ENCODE data around the gene TMEM80.

TMEM80 gene

DNA sequence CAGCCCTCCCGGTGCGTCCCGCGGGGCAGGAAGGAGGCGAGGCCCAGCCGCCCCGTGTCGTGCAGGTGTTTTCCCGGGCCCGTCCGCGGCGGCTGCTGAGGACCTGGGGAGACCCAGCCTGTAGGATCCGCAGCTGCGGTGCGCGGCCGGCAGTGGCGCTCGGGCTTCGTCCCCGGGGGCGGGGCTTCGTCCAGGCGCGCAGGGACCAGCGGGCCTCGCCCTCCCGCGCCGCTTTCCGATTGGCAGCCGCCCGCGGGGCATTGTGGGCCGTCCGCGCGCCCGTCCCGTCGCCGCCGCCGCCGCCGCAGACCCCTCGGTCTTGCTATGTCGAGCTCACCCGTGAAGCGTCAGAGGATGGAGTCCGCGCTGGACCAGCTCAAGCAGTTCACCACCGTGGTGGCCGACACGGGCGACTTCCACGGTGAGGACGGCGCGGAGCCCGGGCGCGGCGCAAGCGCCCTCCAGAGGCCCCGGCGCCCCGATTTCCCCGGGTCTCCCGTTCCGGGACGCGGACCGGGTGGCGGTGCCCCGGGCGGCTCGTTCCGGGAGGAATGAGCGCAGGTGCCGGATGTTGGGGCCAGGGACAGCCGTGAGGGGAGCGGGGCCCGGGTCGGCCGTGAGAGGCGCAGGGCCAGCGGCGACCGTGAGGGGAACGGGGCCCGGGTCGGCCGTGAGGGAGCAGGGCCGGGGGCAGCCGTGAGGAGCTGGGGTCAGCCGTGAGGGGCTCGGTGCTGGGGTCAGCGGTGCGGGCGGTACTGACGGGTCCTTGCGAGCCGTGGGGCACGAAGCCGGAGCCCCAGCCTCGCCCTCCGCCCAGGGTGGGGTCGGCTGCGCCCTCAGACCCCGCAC lies 51.8 kb downstream of the TMEM80 start, which contains the start of gene TALDO1:
Gene TALDO1, plus strand, starts transcription at position 307 of the 849 bp plus-strand sequence. Its CDS starts 18 bp downstream, at position 325.
- Histone ChIP-seq H3K27ac (ENCODE audit: low read length, poor library complexity, severe bottlenecking) (peak within 1 kb of the TSS; percentile 88), H3K4me2 (ENCODE audit: low read length, poor library complexity, severe bottlenecking) (peak within 1 kb of the TSS; percentile 99), H4K91ac (ENCODE audit: low read length) (peak within 1 kb of the TSS; percentile 90), H4K8ac (ENCODE audit: low read length) (peak within 1 kb of the TSS; percentile 92), H2AFZ (ENCODE audit: low read depth, low read length) (peak within 1 kb of the TSS; percentile 98), H3K9me3 (ENCODE audit: control insufficient read depth, low read length) (no peaks in the 10 kb centered on the region), H2BK5ac (ENCODE audit: low read depth, low read length, poor library complexity, severe bottlenecking) (peak within 1 kb of the TSS; percentile 61), H3K27me3 (ENCODE audit: control insufficient read depth in 1 of 2, insufficient read depth in 1 of 2, low read length in 2 of 2) (no peaks in the 10 kb centered on the region), H2AK5ac (ENCODE audit: low read length, severe bottlenecking) (no peak within 1 kb of the TSS), H3K9ac (ENCODE audit: low read length) (peak within 1 kb of the TSS; percentile 87), H2BK15ac (ENCODE audit: low read depth, poor library complexity, severe bottlenecking) (peak within 1 kb of the TSS; percentile 26), H3K36me3 (ENCODE audit: control insufficient read depth in 1 of 2, insufficient read depth in 2 of 2, low read depth in 1 of 2, low read length in 2 of 2) (peaks cover 2 to 3% of the 10 kb centered on the region in 2 experiments), H2BK12ac (ENCODE audit: low read length in 2 of 2) (peak within 1 kb of the TSS in 1 of 2 experiments; percentile 72), H3K18ac (ENCODE audit: low read depth in 1 of 2, low read length in 2 of 2) (peak within 1 kb of the TSS; percentile 52 to 96), H3K14ac (ENCODE audit: low read length in 2 of 2) (peak within 1 kb of the TSS in 1 of 2 experiments; percentile 98), H3K79me1 (replicated peaks; ENCODE audit: low read length, poor library complexity, severe bottlenecking) (no peaks in the 10 kb centered on the region), H3K4me3 (ENCODE audit: insufficient read depth in 1 of 2, low read depth in 1 of 2, low read length in 2 of 2) (peak within 1 kb of the TSS; percentile 88 to 98), H2BK120ac (ENCODE audit: low read depth, low read length) (peak within 1 kb of the TSS; percentile 61), H3K23ac (ENCODE audit: low read length in 2 of 2) (peak within 1 kb of the TSS; percentile 96 to 100), H3K4me1 (ENCODE audit: control insufficient read depth, insufficient read depth, low read depth, low read length) (peaks cover 13% of the 10 kb centered on the region), H3K4ac (ENCODE audit: low read depth in 1 of 2, low read length in 2 of 2) (peak within 1 kb of the TSS; percentile 80 to 85)
- peak; percentile 89 for DNase-seq
- under 1% methylated on average over 89 of the region's 112 CpGs for WGBS

DNA sequence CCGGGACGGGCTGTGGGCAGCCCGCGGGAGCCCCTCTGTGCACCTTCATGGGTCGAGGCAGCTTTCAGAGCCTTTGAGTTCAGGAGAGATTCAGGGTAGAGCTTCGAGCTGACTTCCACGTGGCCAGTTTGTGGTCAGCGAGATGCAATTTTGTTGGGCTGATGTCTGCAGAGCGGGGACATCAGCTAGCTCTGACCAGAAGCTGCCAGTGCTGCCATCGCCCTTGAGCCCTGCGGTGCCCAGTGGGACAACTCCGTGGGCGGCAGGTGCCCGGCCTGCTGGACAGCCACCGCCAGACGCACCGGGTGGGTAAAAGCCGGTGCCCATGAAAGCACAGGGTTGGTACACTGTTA lies 52.4 kb downstream of the TMEM80 start:
- H3K36me3 ChIP-seq (ENCODE audit: control insufficient read depth in 1 of 2, insufficient read depth in 2 of 2, low read depth in 1 of 2, low read length in 2 of 2) = peaks cover 5 to 7% of the 10 kb centered on the region in 2 experiments
- WGBS = 8% methylated on average over 18 of the region's 18 CpGs
- H3K9ac ChIP-seq (ENCODE audit: low read length) = peak overlapping the region; percentile 87
- H3K23ac ChIP-seq (ENCODE audit: low read length in 2 of 2) = peak overlapping the region in 1 of 2 experiments; percentile 100
- H4K8ac ChIP-seq (ENCODE audit: low read length) = peak overlapping the region; percentile 85
- peaks cover 13% of the 10 kb centered on the region for H3K4me1 ChIP-seq (ENCODE audit: control insufficient read depth, insufficient read depth, low read depth, low read length)
- peak overlapping the region; percentile 79 for H3K4me2 ChIP-seq (ENCODE audit: low read length, poor library complexity, severe bottlenecking)
- H3K79me1 ChIP-seq (replicated peaks; ENCODE audit: low read length, poor library complexity, severe bottlenecking) = no peaks in the 10 kb centered on the region
- H3K18ac ChIP-seq (ENCODE audit: low read depth in 1 of 2, low read length in 2 of 2) = peak overlapping the region; percentile 52 to 96
- peak overlapping the region in 1 of 2 experiments; percentile 98 for H3K14ac ChIP-seq (ENCODE audit: low read length in 2 of 2)
- H2BK120ac ChIP-seq (ENCODE audit: low read depth, low read length) = no peak overlapping the region
- no peaks in the 10 kb centered on the region for H3K27me3 ChIP-seq (ENCODE audit: control insufficient read depth in 1 of 2, insufficient read depth in 1 of 2, low read length in 2 of 2)
- peak overlapping the region; percentile 80 to 85 for H3K4ac ChIP-seq (ENCODE audit: low read depth in 1 of 2, low read length in 2 of 2)
- H2BK15ac ChIP-seq (ENCODE audit: low read depth, poor library complexity, severe bottlenecking) = no peak overlapping the region
- peak; percentile 53 for DNase-seq
- H3K9me3 ChIP-seq (ENCODE audit: control insufficient read depth, low read length) = no peaks in the 10 kb centered on the region
- peak overlapping the region; percentile 98 for H2AFZ ChIP-seq (ENCODE audit: low read depth, low read length)
- H2BK12ac ChIP-seq (ENCODE audit: low read length in 2 of 2) = peak overlapping the region in 1 of 2 experiments; percentile 11
- H3K4me3 ChIP-seq (ENCODE audit: insufficient read depth in 1 of 2, low read depth in 1 of 2, low read length in 2 of 2) = peak overlapping the region; percentile 88 to 98
- no peak overlapping the region for H2AK5ac ChIP-seq (ENCODE audit: low read length, severe bottlenecking)
- H2BK5ac ChIP-seq (ENCODE audit: low read depth, low read length, poor library complexity, severe bottlenecking) = no peak overlapping the region
- H4K91ac ChIP-seq (ENCODE audit: low read length) = peak overlapping the region; percentile 90
- peak overlapping the region; percentile 88 for H3K27ac ChIP-seq (ENCODE audit: low read length, poor library complexity, severe bottlenecking)

DNA sequence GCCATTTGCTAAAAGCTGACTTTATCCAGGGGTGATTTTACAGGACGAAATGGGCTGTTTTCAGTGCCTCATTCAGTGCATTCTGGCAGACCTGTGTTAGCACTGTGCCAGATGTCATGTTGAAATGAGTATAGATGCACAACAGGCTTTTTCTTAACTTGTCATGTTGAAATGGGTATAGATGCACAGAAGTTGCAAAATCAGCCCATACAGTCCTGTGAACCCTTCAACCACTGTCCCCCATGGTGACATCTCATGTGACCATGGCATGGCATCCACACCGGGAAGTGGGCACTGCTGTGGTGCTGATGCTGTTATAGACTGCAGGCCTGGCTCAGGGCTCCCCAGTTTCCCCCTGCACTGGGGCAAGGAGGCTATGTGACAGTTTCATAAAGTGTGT lies 54.1 kb downstream of the TMEM80 start:
- WGBS = 96% methylated on average over 2 of the region's 2 CpGs
- Histone ChIP-seq H2AK5ac (ENCODE audit: low read length, severe bottlenecking) (peak overlapping the region; percentile 31), H3K4ac (ENCODE audit: low read depth in 1 of 2, low read length in 2 of 2) (no peak overlapping the region), H3K4me2 (ENCODE audit: low read length, poor library complexity, severe bottlenecking) (peak overlapping the region; percentile 19), H3K27ac (ENCODE audit: low read length, poor library complexity, severe bottlenecking) (no peak overlapping the region), H3K4me1 (ENCODE audit: control insufficient read depth, insufficient read depth, low read depth, low read length) (peaks cover 13% of the 10 kb centered on the region), H3K23ac (ENCODE audit: low read length in 2 of 2) (no peak overlapping the region), H2BK15ac (ENCODE audit: low read depth, poor library complexity, severe bottlenecking) (no peak overlapping the region), H3K36me3 (ENCODE audit: control insufficient read depth in 1 of 2, insufficient read depth in 2 of 2, low read depth in 1 of 2, low read length in 2 of 2) (peaks cover 5 to 7% of the 10 kb centered on the region in 2 experiments), H3K18ac (ENCODE audit: low read depth in 1 of 2, low read length in 2 of 2) (no peak overlapping the region), H4K91ac (ENCODE audit: low read length) (peak overlapping the region; percentile 62), H3K9ac (ENCODE audit: low read length) (no peak overlapping the region), H3K14ac (ENCODE audit: low read length in 2 of 2) (no peak overlapping the region), H4K8ac (ENCODE audit: low read length) (no peak overlapping the region), H3K27me3 (ENCODE audit: control insufficient read depth in 1 of 2, insufficient read depth in 1 of 2, low read length in 2 of 2) (no peaks in the 10 kb centered on the region), H3K79me1 (replicated peaks; ENCODE audit: low read length, poor library complexity, severe bottlenecking) (peaks cover under 1% of the 10 kb centered on the region), H3K9me3 (ENCODE audit: control insufficient read depth, low read length) (no peaks in the 10 kb centered on the region), H2BK5ac (ENCODE audit: low read depth, low read length, poor library complexity, severe bottlenecking) (no peak overlapping the region), H2AFZ (ENCODE audit: low read depth, low read length) (no peak overlapping the region), H2BK120ac (ENCODE audit: low read depth, low read length) (no peak overlapping the region), H2BK12ac (ENCODE audit: low read length in 2 of 2) (no peak overlapping the region), H3K4me3 (ENCODE audit: insufficient read depth in 1 of 2, low read depth in 1 of 2, low read length in 2 of 2) (no peak overlapping the region)
- DNase-seq = no peak
